GM21717 (cell line): ENCODE measurements around the gene KNDC1.
"Not testable (repeated sequence)": the region's sequence is repeated elsewhere in the genome, so short reads cannot be mapped to it uniquely, and the experiment has no call there.

Experiments
- ATAC-seq: cut with Tn5 transposase; IDR thresholded peaks from one replicate; pipeline ENCODE4 v1.9.1; 2021; ENCODE audit warnings: mild to moderate bottlenecking, moderate library complexity; ENCODE audit not compliant: unreplicated experiment

KNDC1 gene

GRCh38 chr10:133257489-133258065 is 97.6 kb downstream of the KNDC1 start:
- peak; percentile 20 for ATAC-seq

- ATAC-seq = peak; percentile 28
These were observed 98.2 kb downstream of the KNDC1 start for GRCh38 chr10:133258066-133258817.

DNA sequence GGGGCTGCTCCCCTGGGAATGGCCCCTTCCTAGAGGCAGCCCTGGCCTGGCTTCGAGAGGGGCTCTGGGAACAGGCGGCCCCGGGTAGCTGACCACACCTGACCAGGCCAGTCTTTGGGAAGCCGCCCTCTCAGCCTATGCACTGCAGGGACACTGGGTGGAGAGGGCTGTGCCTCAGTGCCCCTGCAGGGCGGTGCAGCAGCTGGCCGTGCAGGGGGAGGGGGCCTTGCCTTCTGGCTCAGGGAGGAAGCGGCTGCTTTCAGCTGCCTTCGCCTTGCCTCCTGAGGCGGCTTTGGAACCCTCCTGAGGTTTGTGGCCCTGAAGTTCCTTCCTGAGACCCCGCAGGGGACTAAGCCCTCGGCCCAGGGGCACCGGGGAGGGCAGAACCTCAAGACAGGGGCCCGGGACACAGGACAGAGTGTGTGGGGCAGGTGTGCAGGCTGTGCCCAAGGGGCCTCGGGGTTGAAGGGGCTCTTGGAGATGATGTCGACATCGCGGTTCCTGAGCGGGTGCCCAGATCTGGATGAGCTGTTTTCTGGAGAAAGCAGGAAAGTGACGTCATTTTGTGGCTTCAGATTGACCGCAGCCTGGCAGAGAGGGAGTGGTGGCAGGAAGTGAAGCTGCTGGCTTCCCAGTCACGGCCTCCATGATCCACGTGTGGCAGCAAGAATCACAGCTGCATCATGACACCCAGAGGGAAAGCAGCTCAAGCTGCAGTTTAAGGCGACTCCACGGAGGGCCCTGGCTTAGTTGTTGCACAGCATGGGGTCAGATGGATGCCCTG is 99.0 kb downstream of the KNDC1 start:
- ATAC-seq = no peak

- ATAC-seq = no peak
These were observed 99.6 kb downstream of the KNDC1 start for GRCh38 chr10:133259602-133259989.

- peak; percentile 44 for ATAC-seq
These were observed 101.1 kb downstream of the KNDC1 start for GRCh38 chr10:133260895-133261725.

- peak; percentile 44 for ATAC-seq
These were observed 101.8 kb downstream of the KNDC1 start for GRCh38 chr10:133261726-133262325.

DNA sequence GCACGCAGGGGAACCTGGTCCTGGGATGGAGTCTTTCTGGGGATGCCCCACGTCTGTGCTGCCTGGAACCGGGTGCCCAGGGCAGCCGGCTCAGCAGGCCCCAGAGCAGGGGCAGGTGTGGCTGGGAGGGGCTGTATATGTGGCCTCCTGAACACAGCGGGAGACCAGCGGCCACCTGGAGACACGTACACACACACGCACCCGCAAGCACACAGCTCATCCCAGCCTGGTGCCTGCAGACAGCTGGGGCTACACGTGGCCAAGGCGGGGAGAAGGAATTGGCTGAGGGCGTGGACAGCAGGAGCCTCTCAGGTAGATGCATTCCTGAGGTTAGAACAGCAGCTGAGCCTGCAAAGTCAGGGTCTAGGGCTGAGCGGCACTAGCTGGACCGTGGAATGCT is 102.7 kb downstream of the KNDC1 start:
- ATAC-seq = no peak

- no peak for ATAC-seq
These were observed 103.7 kb downstream of the KNDC1 start for GRCh38 chr10:133263674-133264073.

- ATAC-seq = no peak
These were observed 104.4 kb downstream of the KNDC1 start for GRCh38 chr10:133264461-133264860.

- ATAC-seq = not testable (repeated sequence)
These were observed 105.0 kb downstream of the KNDC1 start for GRCh38 chr10:133265052-133265451.

DNA sequence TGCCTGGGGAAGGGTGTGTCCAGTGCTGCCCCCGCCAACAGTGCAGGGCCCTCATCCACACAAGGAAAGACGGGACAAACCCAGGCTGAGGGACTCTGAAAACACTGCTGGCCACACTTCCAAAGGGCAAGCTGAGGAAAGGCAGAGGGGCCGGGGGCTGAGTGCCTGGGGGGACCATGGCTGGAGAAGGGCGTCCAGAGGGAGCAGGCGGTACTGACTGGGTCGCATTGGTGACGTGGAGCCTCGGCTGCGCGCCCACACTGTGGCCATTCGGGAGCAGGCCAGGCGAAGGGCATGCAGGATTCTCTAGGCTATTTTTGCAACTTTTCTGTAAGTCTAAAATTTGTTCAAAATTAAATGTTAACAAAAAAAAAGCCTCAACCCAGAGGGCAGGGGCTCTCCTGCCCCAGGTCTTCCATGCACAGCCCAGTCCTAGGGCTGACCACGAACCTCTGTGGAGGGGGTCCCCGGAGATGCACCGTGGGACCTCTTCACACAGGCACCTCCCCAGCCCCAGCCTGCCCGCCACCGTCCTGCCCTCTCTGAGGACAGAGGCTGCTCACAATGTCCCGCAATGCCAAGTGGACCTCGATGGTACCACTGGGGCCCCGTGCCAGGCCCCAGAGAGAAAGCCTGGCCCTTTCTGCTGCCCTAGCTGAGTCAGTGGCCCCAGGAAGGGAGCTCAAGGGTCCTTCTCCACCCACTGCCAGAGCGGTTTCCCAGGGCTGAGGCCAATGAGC is 106.2 kb downstream of the KNDC1 start:
- ATAC-seq = no peak

- no peak for ATAC-seq
These were observed 107.3 kb downstream of the KNDC1 start for GRCh38 chr10:133267293-133267692.

DNA sequence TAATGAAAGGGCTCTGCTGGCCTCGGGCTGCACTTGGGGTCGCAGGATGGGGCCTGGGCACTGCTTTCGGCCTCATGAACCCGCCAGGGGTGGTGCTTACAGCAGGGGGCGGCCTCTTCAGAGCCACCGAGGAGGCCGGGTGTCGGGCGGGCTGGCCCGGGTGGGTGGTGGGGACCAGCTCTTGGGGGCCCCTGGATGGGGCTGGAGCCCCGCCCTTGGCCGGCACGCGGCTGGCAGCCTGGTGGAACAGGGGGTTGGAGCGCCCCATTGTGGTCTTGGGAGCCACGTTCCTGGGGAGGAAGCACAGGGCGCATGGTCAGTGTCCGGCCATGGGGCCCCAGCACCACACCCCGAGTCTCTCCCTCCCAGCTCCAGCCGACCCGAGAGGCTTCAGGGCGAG is 107.8 kb downstream of the KNDC1 start:
- ATAC-seq = no peak

GRCh38 chr10:133268532-133268931 is 108.5 kb downstream of the KNDC1 start:
- ATAC-seq = no peak

DNA sequence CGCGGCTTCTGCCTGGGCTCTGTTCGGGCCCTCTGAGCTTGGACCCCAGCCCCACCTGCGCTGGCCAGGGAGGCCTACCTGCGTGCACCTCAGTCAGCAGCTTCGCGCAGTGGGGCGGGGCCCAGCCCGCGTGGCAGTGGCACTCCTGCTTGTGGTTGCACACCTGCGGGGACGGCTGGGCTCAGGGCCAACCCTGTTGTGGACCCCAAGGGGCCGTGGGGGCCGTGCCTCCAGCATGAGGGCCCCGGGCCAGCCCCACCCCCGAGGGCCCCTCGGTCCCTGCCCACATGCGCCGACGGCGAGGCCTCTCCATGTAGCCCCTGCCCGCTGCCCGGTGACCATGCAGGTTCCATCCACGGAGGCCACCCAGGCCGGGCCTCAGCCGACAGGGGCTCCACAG is 109.3 kb downstream of the KNDC1 start:
- no peak for ATAC-seq

- no peak for ATAC-seq
These were observed 110.2 kb downstream of the KNDC1 start for GRCh38 chr10:133270204-133270603.

GRCh38 chr10:133270773-133271297 is 110.8 kb downstream of the KNDC1 start:
- no peak for ATAC-seq

DNA sequence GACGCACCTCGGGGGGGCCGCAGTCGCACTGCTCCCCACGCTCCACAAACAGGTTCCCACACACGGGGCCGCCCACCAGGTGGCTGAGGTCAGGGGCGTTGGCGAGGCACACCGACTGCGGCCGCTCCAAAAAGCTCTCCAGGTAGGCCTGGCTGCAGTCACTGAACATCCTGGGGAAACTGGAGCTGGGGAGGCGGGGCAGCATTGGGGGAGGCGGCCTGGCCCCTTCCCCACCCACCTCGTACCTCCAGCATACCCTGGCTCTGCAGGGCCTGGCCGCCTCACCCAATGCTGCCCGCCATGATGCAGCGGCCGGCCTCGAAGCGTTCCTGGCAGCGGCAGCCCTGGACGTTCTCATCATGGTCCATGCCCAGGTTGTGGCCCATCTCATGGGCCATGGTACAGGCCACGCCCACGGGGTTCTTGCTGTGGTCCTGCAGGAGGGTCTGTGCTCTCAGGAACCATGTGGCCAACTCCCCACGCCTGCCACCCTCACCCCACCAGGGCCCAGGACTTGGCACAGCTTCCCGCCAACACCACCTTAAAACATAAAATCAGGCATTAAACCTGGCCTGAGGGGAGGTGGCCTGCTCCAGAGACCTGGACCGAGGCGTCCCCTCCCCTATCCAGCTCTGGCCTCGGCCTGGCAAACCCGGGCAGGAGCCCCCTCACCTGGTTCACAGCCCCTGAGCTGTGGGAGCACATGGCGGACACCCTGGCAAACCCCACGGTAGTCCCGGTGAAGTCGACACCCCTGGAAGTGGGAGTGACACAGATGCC is 111.7 kb downstream of the KNDC1 start:
- ATAC-seq = no peak
